H1 (cell line): ENCODE data around the gene STIM2. TPM values are rescaled to one million over a fixed set of nuclear protein-coding genes. Genes with fewer than 3 reads are reported as not detected.

Source experiments
- CTCF ChIA-PET: fragments of 300-600 bp; sonication (Branson Sonifier 250); formaldehyde crosslinking; loops from one replicate; lab custom pipeline; 2021; ENCODE audit not compliant: partially characterized antibody; lab: Charles Lee
- POLR2A ChIA-PET: fragments of 300-600 bp; sonication (Branson Sonifier 250); formaldehyde crosslinking; loops from one replicate; lab custom pipeline; 2021; ENCODE audit warnings: inconsistent platforms; ENCODE audit not compliant: partially characterized antibody; lab: Charles Lee
- DNase-seq, 2 experiments: peaks; one replicate each; pipeline versions ENCODE4 v3.0.0 to v3.0.0-alpha.2; 2010 to 2022; ENCODE audit warnings: low spot score in 2 of 2, low read depth in 1 of 2, mixed read lengths in 1 of 2
- FAIRE-seq: peaks from 2 replicates; lab custom pipeline; 2011; peaks lifted over from hg19 to GRCh38; lab: Jason Lieb, UNC
- H2AFZ ChIP-seq: 2 replicates; pipeline ENCODE4 v1.8.1; 2012; ENCODE audit warnings: low read length, inconsistent platforms
- H2AK5ac ChIP-seq: 2 replicates; pipeline ENCODE4 v1.6.1; 2013; ENCODE audit warnings: low read depth, low read length
- H2BK120ac ChIP-seq: replicated peaks from 2 replicates; pipeline ENCODE3; 2013; ENCODE audit warnings: low read depth, low read length, inconsistent platforms
- H2BK12ac ChIP-seq: 2 replicates; pipeline ENCODE4 v1.6.1; 2013; ENCODE audit warnings: low read depth, low read length
- H2BK15ac ChIP-seq: 2 replicates; pipeline ENCODE4 v1.6.1; 2013; ENCODE audit warnings: low read length
- H2BK20ac ChIP-seq: 2 replicates; pipeline ENCODE4 v1.6.1; 2013; ENCODE audit warnings: low read length
- H2BK5ac ChIP-seq: 2 replicates; pipeline ENCODE4 v1.6.1; 2013; ENCODE audit warnings: low read depth, low read length
- H3K14ac ChIP-seq: 2 replicates; pipeline ENCODE4 v1.6.1; 2013; ENCODE audit warnings: inconsistent platforms; ENCODE audit not compliant: insufficient read length
- H3K18ac ChIP-seq: 2 replicates; pipeline ENCODE4 v1.6.1; 2013; ENCODE audit warnings: low read length; ENCODE audit errors: extremely low read depth
- H3K23ac ChIP-seq: 2 replicates; pipeline ENCODE4 v1.6.1; 2013; ENCODE audit warnings: inconsistent platforms; ENCODE audit not compliant: insufficient read length
- H3K23me2 ChIP-seq: 2 replicates; pipeline ENCODE4 v1.6.1; 2013; ENCODE audit warnings: low read depth, low read length
- H3K27ac ChIP-seq: 2 replicates; pipeline ENCODE4 v1.6.1; 2011; ENCODE audit warnings: low read depth, low read length, inconsistent platforms
- H3K27me3 ChIP-seq, 4 experiments: replicated peaks in 1 of 4; 1 replicate in 1 of 4; 2 replicates in 3 of 4; pipeline versions ENCODE4 v1.6.1 to v1.8.1; 2011 to 2013; ENCODE audit warnings: low read length in 3 of 4, mild to moderate bottlenecking in 3 of 4, inconsistent platforms in 2 of 4, mixed read lengths in 2 of 4, moderate library complexity in 1 of 4; ENCODE audit not compliant: control insufficient read depth in 3 of 4, insufficient read depth in 3 of 4; ENCODE audit errors: extremely low read depth in 1 of 4
- H3K36me3 ChIP-seq, 4 experiments: 2 replicates each; pipeline versions ENCODE4 v1.6.1 to v1.8.1; 2011 to 2013; ENCODE audit warnings: mild to moderate bottlenecking in 4 of 4, low read length in 3 of 4, moderate library complexity in 2 of 4, control low read depth in 1 of 4, inconsistent platforms in 1 of 4; ENCODE audit not compliant: insufficient read depth in 4 of 4, control insufficient read depth in 2 of 4
- H3K4ac ChIP-seq: replicated peaks from 2 replicates; pipeline ENCODE3; 2013; ENCODE audit warnings: low read length, low read depth, mixed read lengths, inconsistent platforms; ENCODE audit not compliant: insufficient read length
- H3K4me1 ChIP-seq, 4 experiments: replicated peaks in 1 of 4; 1 replicate in 1 of 4; 2 replicates in 3 of 4; pipeline versions ENCODE4 v1.6.1 to v1.8.1; 2011 to 2013; ENCODE audit warnings: low read length in 3 of 4, inconsistent platforms in 2 of 4, mixed read lengths in 1 of 4; ENCODE audit not compliant: insufficient read depth in 4 of 4, control insufficient read depth in 3 of 4
- H3K4me2 ChIP-seq, 2 experiments: 2 replicates each; pipeline versions ENCODE4 v1.6.1 to v1.8.1; 2011 to 2013; ENCODE audit warnings: low read depth in 2 of 2, low read length in 2 of 2, control low read depth in 1 of 2, inconsistent platforms in 1 of 2, mild to moderate bottlenecking in 1 of 2; ENCODE audit not compliant: insufficient read depth in 1 of 2
- H3K4me3 ChIP-seq, 4 experiments: fragments of 200-600, 300-600 bp in 1 of 4; sonication (generic), shearing (Covaris generic), sonication (Bioruptor Twin) in 1 of 4; 2 replicates each; pipeline versions ENCODE4 v1.5.1 to v1.8.1; 2011 to 2016; ENCODE audit warnings: low read length in 4 of 4, low read depth in 3 of 4, control low read depth in 2 of 4, inconsistent platforms in 2 of 4, mild to moderate bottlenecking in 2 of 4, mixed read lengths in 1 of 4, moderate library complexity in 1 of 4; ENCODE audit not compliant: insufficient read depth in 2 of 4; ENCODE audit errors: extremely low read depth in 1 of 4
- H3K56ac ChIP-seq: replicated peaks from 2 replicates; pipeline ENCODE3; 2013; ENCODE audit warnings: low read depth, mild to moderate bottlenecking, mixed read lengths, low read length, inconsistent platforms; ENCODE audit not compliant: insufficient read length
- H3K79me1 ChIP-seq: 2 replicates; pipeline ENCODE4 v1.6.1; 2013; ENCODE audit warnings: low read depth, low read length, control low read depth
- H3K79me2 ChIP-seq, 2 experiments: 2 replicates each; pipeline versions ENCODE4 v1.6.1 to v1.8.1; 2012 to 2013; ENCODE audit warnings: low read length in 2 of 2, mild to moderate bottlenecking in 2 of 2, inconsistent platforms in 1 of 2; ENCODE audit not compliant: insufficient read depth in 2 of 2, control insufficient read depth in 1 of 2
- H3K9ac ChIP-seq, 4 experiments: replicated peaks in 1 of 4; 1 replicate in 1 of 4; 2 replicates in 3 of 4; pipeline versions ENCODE4 v1.6.1 to v1.8.1; 2011 to 2013; ENCODE audit warnings: low read depth in 3 of 4, low read length in 3 of 4, control low read depth in 2 of 4, mild to moderate bottlenecking in 2 of 4, moderate library complexity in 2 of 4, inconsistent platforms in 1 of 4; ENCODE audit errors: extremely low read depth in 1 of 4
- H3K9me3 ChIP-seq, 2 experiments: 2 replicates each; pipeline versions ENCODE4 v1.6.1 to v1.8.1; 2012 to 2013; ENCODE audit warnings: mild to moderate bottlenecking in 2 of 2, moderate library complexity in 2 of 2, control low read depth in 1 of 2, inconsistent platforms in 1 of 2, low read depth in 1 of 2, low read length in 1 of 2, mixed read lengths in 1 of 2; ENCODE audit not compliant: insufficient read depth in 2 of 2
- H4K20me1 ChIP-seq, 2 experiments: replicated peaks in 1 of 2; 2 replicates each; pipeline versions ENCODE3 to v1.8.1; 2011 to 2013; ENCODE audit warnings: inconsistent platforms in 2 of 2, low read length in 2 of 2, mild to moderate bottlenecking in 1 of 2; ENCODE audit not compliant: insufficient read depth in 2 of 2, control insufficient read depth in 1 of 2
- H4K5ac ChIP-seq: 2 replicates; pipeline ENCODE4 v1.6.1; 2013; ENCODE audit warnings: low read length, low read depth, mixed read lengths, inconsistent platforms; ENCODE audit not compliant: insufficient read length
- H4K8ac ChIP-seq: 2 replicates; pipeline ENCODE4 v1.8.0; 2013; ENCODE audit warnings: mild to moderate bottlenecking, moderate library complexity, low read length, inconsistent platforms; ENCODE audit not compliant: insufficient read depth; ENCODE audit errors: extremely low read depth
- H4K91ac ChIP-seq: replicated peaks from 2 replicates; pipeline ENCODE3; 2013; ENCODE audit warnings: low read length, mixed read lengths, inconsistent platforms; ENCODE audit not compliant: insufficient read length
- WGBS, 2 experiments: shearing (Covaris generic) in 1 of 2; methylation state at CpG; one replicate each; pipeline versions ENCODE4 v1.1.6 to v1.1.7; 2013 to 2015; ENCODE audit warnings: low lambda C conversion rate in 2 of 2, mixed read lengths in 2 of 2, inconsistent platforms in 1 of 2, low coverage in 1 of 2, missing lambda C conversion rate in 1 of 2; ENCODE audit not compliant: insufficient replicate concordance in 2 of 2, insufficient coverage in 1 of 2, insufficient read length in 1 of 2; ENCODE audit errors: extremely low coverage in 1 of 2, missing lambda C conversion rate in 1 of 2; 5-methylcytosine and 5-hydroxymethylcytosine counted together
- polyA plus RNA-seq, 7 experiments: library from polyadenylated mRNA; depleted of rRNA in 3 of 7; stranded (reverse) in 5 of 7; unstranded in 2 of 7; fragments of >200 nt in 5 of 7; fragments of 200-250 nt in 2 of 7; gene quantifications; 1 replicate in 5 of 7; 2 replicates in 1 of 7; 4 replicates in 1 of 7; pipeline versions ENCODE4 v1.2.1 to v1.2.3, GENCODE V29; 2011 to 2013; ENCODE audit warnings: missing spikeins in 2 of 7, mixed read lengths in 2 of 7
- total RNA-seq: library from RNA; stranded (reverse); fragmentation: NEBNext Ultra II Directional; extraction: Animal tissue kit (Norgen Biotek cat#: 25700); gene quantifications from 2 replicates; pipeline ENCODE4 v1.2.1, GENCODE V29; 2021

Gene STIM2
- total and polyA plus RNA-seq, 2 of the 8 experiments (the other 6 are each of a cell fraction or from before 2014, with no cell fraction given): 22.9 to 23.0 TPM

DNA sequence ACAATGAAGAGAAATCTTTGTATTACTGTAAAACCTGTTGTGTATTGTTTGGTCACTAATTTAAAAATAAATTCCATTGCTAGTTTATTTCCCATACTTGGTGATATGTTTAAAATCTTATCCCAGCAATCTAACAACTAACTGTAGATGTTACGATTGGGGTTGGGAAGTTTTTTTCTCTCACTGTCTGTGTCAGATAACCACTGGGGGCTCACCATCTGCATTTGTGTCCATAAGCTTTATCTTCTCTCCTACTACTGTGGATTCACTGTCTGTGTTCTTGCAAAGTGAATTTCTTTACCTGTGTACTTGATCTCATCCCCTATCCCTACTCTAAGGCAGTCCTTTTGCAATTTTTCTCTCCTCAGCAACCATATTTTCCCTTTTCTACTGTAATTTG is 81.3 kb downstream of the STIM2 start:
- Histone ChIP-seq H4K20me1 (no peaks in the 10 kb centered on the region), H3K56ac (no peak overlapping the region), H3K4me1 (peaks cover 0 to 7% (median 1%) of the 10 kb centered on the region in 4 experiments; a peak in 2 of 7 replicates), H4K8ac (no peak overlapping the region), H3K4me2 (no peak overlapping the region), H2BK20ac (no peak overlapping the region), H3K4ac (no peak overlapping the region), H2AFZ (no peak overlapping the region), H3K4me3 (no peak overlapping the region), H2BK15ac (no peak overlapping the region), H4K5ac (no peak overlapping the region), H3K14ac (no peak overlapping the region), H3K9me3 (no peaks in the 10 kb centered on the region), H3K36me3 (no peaks in the 10 kb centered on the region), H3K79me1 (no peaks in the 10 kb centered on the region), H3K27ac (no peak overlapping the region), H2BK5ac (no peak overlapping the region), H2BK12ac (no peak overlapping the region), H3K79me2 (peaks cover 0 to 5% of the 10 kb centered on the region in 2 experiments; a peak in 1 of 4 replicates), H3K9ac (no peak overlapping the region), H3K23me2 (no peaks in the 10 kb centered on the region), H3K27me3 (no peaks in the 10 kb centered on the region), H2AK5ac (no peak overlapping the region), H4K91ac (no peak overlapping the region), H3K23ac (no peak overlapping the region), H3K18ac (no peak overlapping the region), H2BK120ac (no peak overlapping the region)
- ChIA-PET POLR2A (no interaction called here), CTCF (no interaction called here)
- FAIRE-seq (no peak), DNase-seq (no peak)
- 92% methylated on average over 1 of the region's 1 CpG; no CpG with 5 or more reads in 1 of the 2 experiments for WGBS, 2 experiments
